SK-N-SH (cell line): Measurements from ENCODE around the gene CLASRP.

ENCODE experiments used
- CHD2 ChIP-seq: fragments of 150-350 bp; IDR thresholded peaks from 2 replicates; pipeline ENCODE4 v1.6.1; 2018; ENCODE audit warnings: low read length; ENCODE audit not compliant: partially characterized antibody
- CTCF ChIP-seq: fragments of 200-600 bp; sonication (generic); IDR thresholded peaks from 2 replicates; pipeline ENCODE4 v1.6.1; 2017; ENCODE audit warnings: antibody characterized with exemption, mild to moderate bottlenecking, moderate library complexity
- NRF1 ChIP-seq: IDR thresholded peaks from 2 replicates; pipeline ENCODE4 v1.6.1; 2012; ENCODE audit warnings: low read depth, mild to moderate bottlenecking, low read length
- REST ChIP-seq: IDR thresholded peaks from 2 replicates; pipeline ENCODE4 v1.6.1; 2012; ENCODE audit warnings: mild to moderate bottlenecking, low read depth, low read length, moderate library complexity
- RFX5 ChIP-seq: IDR thresholded peaks from 2 replicates; pipeline ENCODE4 v1.6.1; 2012; ENCODE audit warnings: mild to moderate bottlenecking, improper control_type of control experiment, low read length
- TAF1 ChIP-seq: IDR thresholded peaks from 2 replicates; pipeline ENCODE4 v1.6.1; 2012; ENCODE audit warnings: low read depth, mild to moderate bottlenecking, low read length, moderate library complexity, borderline replicate concordance

GRCh38 chr19:45037393-45038169 is 1.3 kb upstream of the CLASRP start:
- TF ChIP-seq CTCF (no peak), CHD2 (no peak), NRF1 (no peak), REST (no peak), TAF1 (no peak), RFX5 (no peak)
